SK-N-SH (cell line): ENCODE data around the gene ELMOD1.

Source experiments
- CHD2 ChIP-seq: fragments of 150-350 bp; IDR thresholded peaks from 2 replicates; pipeline ENCODE4 v1.6.1; 2018; ENCODE audit warnings: low read length; ENCODE audit not compliant: partially characterized antibody
- EZH2phosphoT487 ChIP-seq: fragments of 200-600 bp; sonication (generic); IDR thresholded peaks from 2 replicates; pipeline ENCODE4 v1.6.1; 2017; ENCODE audit warnings: low read depth, mixed run types, mild to moderate bottlenecking, antibody characterized with exemption, moderate library complexity, borderline replicate concordance
- FOXM1 ChIP-seq: IDR thresholded peaks from 2 replicates; pipeline ENCODE4 v1.4.0; 2012; ENCODE audit warnings: low read depth, mild to moderate bottlenecking
- GABPA ChIP-seq: IDR thresholded peaks from 2 replicates; pipeline ENCODE4 v1.4.0; 2012; ENCODE audit warnings: low read depth, mild to moderate bottlenecking
- POLR2AphosphoS5 ChIP-seq: IDR thresholded peaks from 2 replicates; pipeline ENCODE4 v1.6.1; 2012; ENCODE audit warnings: low read depth, low read length
- TF ChIP-seq, protein P1 (sequence below): fragments of 200-600 bp; sonication (generic); IDR thresholded peaks from 2 replicates; pipeline ENCODE4 v1.6.1; 2017; ENCODE audit warnings: antibody characterized with exemption, mild to moderate bottlenecking, moderate library complexity
- TF ChIP-seq, protein P2 (sequence below): IDR thresholded peaks from 2 replicates; pipeline ENCODE4; 2012

DNA sequence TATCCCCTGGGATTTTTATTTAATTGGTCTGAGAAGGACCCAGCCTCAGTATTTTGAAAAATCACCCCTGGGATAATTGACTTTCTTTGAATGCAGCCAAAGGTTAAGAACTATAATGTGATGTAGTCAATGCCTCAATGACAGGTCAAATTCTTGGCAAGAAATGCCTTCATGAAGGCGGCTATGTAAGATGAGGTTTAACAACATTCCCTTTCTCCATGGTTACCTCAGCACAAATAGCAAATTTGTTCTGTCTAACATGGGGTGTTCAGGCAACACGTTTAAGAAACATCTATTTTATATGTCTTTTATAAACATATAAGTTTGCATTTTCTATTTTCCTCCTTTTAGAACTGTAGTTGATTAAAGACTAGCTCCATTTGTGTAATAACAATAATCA, 115.6 kb downstream of the ELMOD1 start:
- TF ChIP-seq POLR2AphosphoS5 (no peak), FOXM1 (no peak), EZH2phosphoT487 (no peak), CHD2 (no peak), GABPA (no peak)
- TF ChIP-seq, protein P1, sequence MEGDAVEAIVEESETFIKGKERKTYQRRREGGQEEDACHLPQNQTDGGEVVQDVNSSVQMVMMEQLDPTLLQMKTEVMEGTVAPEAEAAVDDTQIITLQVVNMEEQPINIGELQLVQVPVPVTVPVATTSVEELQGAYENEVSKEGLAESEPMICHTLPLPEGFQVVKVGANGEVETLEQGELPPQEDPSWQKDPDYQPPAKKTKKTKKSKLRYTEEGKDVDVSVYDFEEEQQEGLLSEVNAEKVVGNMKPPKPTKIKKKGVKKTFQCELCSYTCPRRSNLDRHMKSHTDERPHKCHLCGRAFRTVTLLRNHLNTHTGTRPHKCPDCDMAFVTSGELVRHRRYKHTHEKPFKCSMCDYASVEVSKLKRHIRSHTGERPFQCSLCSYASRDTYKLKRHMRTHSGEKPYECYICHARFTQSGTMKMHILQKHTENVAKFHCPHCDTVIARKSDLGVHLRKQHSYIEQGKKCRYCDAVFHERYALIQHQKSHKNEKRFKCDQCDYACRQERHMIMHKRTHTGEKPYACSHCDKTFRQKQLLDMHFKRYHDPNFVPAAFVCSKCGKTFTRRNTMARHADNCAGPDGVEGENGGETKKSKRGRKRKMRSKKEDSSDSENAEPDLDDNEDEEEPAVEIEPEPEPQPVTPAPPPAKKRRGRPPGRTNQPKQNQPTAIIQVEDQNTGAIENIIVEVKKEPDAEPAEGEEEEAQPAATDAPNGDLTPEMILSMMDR: no peak
- TF ChIP-seq, protein P2, sequence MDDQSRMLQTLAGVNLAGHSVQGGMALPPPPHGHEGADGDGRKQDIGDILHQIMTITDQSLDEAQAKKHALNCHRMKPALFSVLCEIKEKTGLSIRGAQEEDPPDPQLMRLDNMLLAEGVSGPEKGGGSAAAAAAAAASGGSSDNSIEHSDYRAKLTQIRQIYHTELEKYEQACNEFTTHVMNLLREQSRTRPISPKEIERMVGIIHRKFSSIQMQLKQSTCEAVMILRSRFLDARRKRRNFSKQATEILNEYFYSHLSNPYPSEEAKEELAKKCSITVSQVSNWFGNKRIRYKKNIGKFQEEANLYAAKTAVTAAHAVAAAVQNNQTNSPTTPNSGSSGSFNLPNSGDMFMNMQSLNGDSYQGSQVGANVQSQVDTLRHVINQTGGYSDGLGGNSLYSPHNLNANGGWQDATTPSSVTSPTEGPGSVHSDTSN: no peak
